Left lung (tissue), 10 donors: ENCODE results near the gene CAPN2. TPM values are rescaled to one million over a fixed set of nuclear protein-coding genes. Genes with fewer than 3 reads are reported as not detected.

Experiments used
- ATAC-seq: fragments of 200-7000 bp; cut with Tn5 transposase; one replicate; pipeline ENCODE4 v1.9.1; 2020; ENCODE audit warnings: moderate library complexity
- DNase-seq, 4 donors: peaks; one replicate each; pipeline ENCODE4 v3.0.0-alpha.2; 2013 to 2020
- H3K27ac ChIP-seq, 2 donors: fragments of 200-600 bp; sonication (generic) in 1 of 2; one replicate each; pipeline versions ENCODE4 v1.5.0 to v1.8.0; 2020 to 2021
- H3K27me3 ChIP-seq, 2 donors: fragments of 200-600 bp; sonication (generic) in 1 of 2; one replicate each; pipeline versions ENCODE4 v1.5.0 to v1.8.0; 2020 to 2021
- H3K36me3 ChIP-seq, 2 donors: fragments of 200-600 bp; sonication (generic) in 1 of 2; one replicate each; pipeline versions ENCODE4 v1.5.0 to v1.8.0; 2020 to 2021
- H3K4me1 ChIP-seq, 2 donors: fragments of 200-600 bp; one replicate each; pipeline ENCODE4 v1.8.0; 2021
- H3K4me3 ChIP-seq, 2 donors: fragments of 200-600 bp; sonication (generic) in 1 of 2; one replicate each; pipeline versions ENCODE4 v1.5.0 to v1.8.0; 2020 to 2021; ENCODE audit warnings: mild to moderate bottlenecking in 1 of 2
- H3K9me3 ChIP-seq, 2 donors: fragments of 200-600 bp; sonication (generic) in 1 of 2; one replicate each; pipeline versions ENCODE4 v1.5.0 to v1.8.0; 2020 to 2021
- CTCF ChIP-seq, 2 donors: fragments of 200-600 bp; sonication (generic) in 1 of 2; IDR thresholded peaks; one replicate each; pipeline versions ENCODE4 v1.5.0 to v1.8.0; 2021; ENCODE audit warnings: antibody characterized with exemption in 2 of 2
- intact Hi-C, 2 donors: fragments of 100-400 bp; cut with DNase I; formaldehyde crosslinking; loops; one replicate each; pipeline versions ENCODE4 v1.11.2 to v1.14.2; 2022
- polyA plus RNA-seq, 6 donors: library from polyadenylated mRNA; unstranded; fragments of 120-200 nt; gene quantifications; one replicate each; pipeline ENCODE4 v1.2.1, GENCODE V29; 2013; ENCODE audit not compliant: insufficient read length in 6 of 6
- total RNA-seq, 2 donors: library from RNA; stranded (reverse); fragmentation: NEBNext Ultra II Directional; extraction: Animal tissue kit (Norgen Biotek cat#: 25700); gene quantifications; one replicate each; pipeline ENCODE4 v1.2.1, GENCODE V29; 2021
- donor health status: DM: no; HTN: yes; CAD: no.
- donor health status: DM: no; HTN: no; CAD: no.

CAPN2 gene
- total and polyA plus RNA-seq, 8 donors = 139 to 434 (median 163) TPM

GRCh38 chr1:223710179-223711133, 1.9 kb upstream of the CAPN2 start:
- no peaks in the 10 kb centered on the region for H3K27me3 ChIP-seq
- H3K9me3 ChIP-seq = no peaks in the 10 kb centered on the region
- peaks cover 31 to 62% of the 10 kb centered on the region in 2 donors for H3K4me1 ChIP-seq
- no peaks in the 10 kb centered on the region for H3K36me3 ChIP-seq
- ATAC-seq (no peak), DNase-seq (no peak)
- no peak overlapping the region for H3K27ac ChIP-seq
- H3K4me3 ChIP-seq = no peak overlapping the region
- no peak for TF ChIP-seq CTCF (IDR thresholded peaks at IDR 0.05)
- intact Hi-C loops = loop anchor here in 1 of 2 donors (5.0 kb wide), 1 partner anchor 37 kb away; no protein-coding TSS in a partner anchor

GRCh38 chr1:223711173-223711572, 1.2 kb upstream of the CAPN2 start:
- intact Hi-C loops = loop anchor here in 1 of 2 donors (5.0 kb wide), 1 partner anchor 36 kb away; no protein-coding TSS in a partner anchor
- Histone ChIP-seq H3K27me3 (no peaks in the 10 kb centered on the region), H3K27ac (no peak overlapping the region), H3K36me3 (no peaks in the 10 kb centered on the region), H3K9me3 (no peaks in the 10 kb centered on the region), H3K4me3 (no peak overlapping the region), H3K4me1 (peaks cover 34 to 62% of the 10 kb centered on the region in 2 donors)
- DNase-seq (no peak), ATAC-seq (no peak)
- no peak for TF ChIP-seq CTCF (IDR thresholded peaks at IDR 0.05)

GRCh38 chr1:223711747-223712193, 569 bp upstream of the CAPN2 start:
- H3K4me3 ChIP-seq = peak overlapping the region; percentile 73
- H3K9me3 ChIP-seq = no peaks in the 10 kb centered on the region
- H3K36me3 ChIP-seq = no peaks in the 10 kb centered on the region
- peaks cover 34 to 62% of the 10 kb centered on the region in 2 donors for H3K4me1 ChIP-seq
- DNase-seq (no peak), ATAC-seq (no peak)
- TF ChIP-seq CTCF (IDR thresholded peaks at IDR 0.05) = no peak
- H3K27me3 ChIP-seq = no peaks in the 10 kb centered on the region
- intact Hi-C loops = loop anchor here in 1 of 2 donors (5.0 kb wide), 1 partner anchor 36 kb away; no protein-coding TSS in a partner anchor
- peak overlapping the region; percentile 96 to 98 for H3K27ac ChIP-seq

- intact Hi-C loops = loop anchor here in 1 of 2 donors (5.0 kb wide), 1 partner anchor 34 kb away; no protein-coding TSS in a partner anchor
Observed at GRCh38 chr1:223712850-223713474, 623 bp downstream of the CAPN2 start.

More at GRCh38 chr1:223712850-223713474, 623 bp downstream of the CAPN2 start:
- Histone ChIP-seq H3K27ac (peak overlapping the region; percentile 96 to 98), H3K36me3 (peaks cover 0 to 10% of the 10 kb centered on the region in 2 donors), H3K9me3 (no peaks in the 10 kb centered on the region), H3K4me3 (peak overlapping the region; percentile 73), H3K27me3 (no peaks in the 10 kb centered on the region), H3K4me1 (peaks cover 36 to 62% of the 10 kb centered on the region in 2 donors)
- ATAC-seq = peak; percentile 43
- peak in 1 of 4 donors; percentile 87 for DNase-seq
- TF ChIP-seq CTCF (IDR thresholded peaks at IDR 0.05) = no peak
